ENCODE measurements around the gene SEMA4D.

DNA sequence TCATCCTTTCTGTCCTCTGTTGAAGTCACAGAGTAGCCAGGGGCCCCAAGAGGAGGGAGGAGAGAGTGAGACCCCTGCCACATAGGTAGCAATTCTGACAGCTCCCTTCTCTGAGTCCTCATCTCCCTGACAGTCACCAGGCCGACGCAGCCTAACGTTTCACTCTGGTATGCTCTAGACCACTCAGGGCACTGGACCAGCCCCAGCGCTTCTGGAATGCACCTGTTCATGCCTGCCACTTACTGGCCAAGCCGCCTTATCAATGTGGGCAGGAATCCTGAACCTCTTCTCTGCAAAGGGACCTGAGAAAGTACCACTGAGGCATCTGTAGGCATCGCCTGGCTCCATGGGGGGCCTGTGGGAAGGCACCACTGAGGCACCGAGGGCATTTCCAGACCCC lies 129.4 kb downstream of the SEMA4D start:
- TF ChIP-seq POLR2A (IDR thresholded peaks at IDR 0.05) = no peak
- no peak for TF ChIP-seq CTCF (IDR thresholded peaks at IDR 0.05)

All from adrenal gland (tissue), 5 donors.